MG63 (cell line): ENCODE results near the gene COLEC12. TPM values are rescaled to one million over a fixed set of nuclear protein-coding genes. Genes with fewer than 3 reads are reported as not detected.

Source experiments
- total RNA-seq: library from RNA; depleted of rRNA; stranded (reverse); fragments of >200 nt; shearing (Covaris generic); gene quantifications from 2 replicates; pipeline ENCODE4 v1.2.3, GENCODE V29; 2014; ENCODE audit warnings: low replicate concordance; rRNA removed

COLEC12 gene
- total RNA-seq, 1 experiment from 2014 or later, result 27.4 TPM

Other genes with a start within 250 kb of the COLEC12 start
- gene THOC1, start 232.7 kb downstream of the COLEC12 start, total RNA-seq, result 27.8 and 28.1 TPM in 2 replicates
- not detected in 2 replicates for gene CETN1, start 79.7 kb upstream of the COLEC12 start, total RNA-seq
- not detected in 2 replicates for gene CLUL1, start 96.3 kb upstream of the COLEC12 start, total RNA-seq
- gene TYMS, start 157.0 kb upstream of the COLEC12 start, total RNA-seq, result 55.7 and 57.0 TPM in 2 replicates
- 0.27 and 7.8 TPM in 2 replicates for gene ENOSF1, start 211.9 kb upstream of the COLEC12 start, total RNA-seq